Measurements from ENCODE around the gene NSDHL.

DNA sequence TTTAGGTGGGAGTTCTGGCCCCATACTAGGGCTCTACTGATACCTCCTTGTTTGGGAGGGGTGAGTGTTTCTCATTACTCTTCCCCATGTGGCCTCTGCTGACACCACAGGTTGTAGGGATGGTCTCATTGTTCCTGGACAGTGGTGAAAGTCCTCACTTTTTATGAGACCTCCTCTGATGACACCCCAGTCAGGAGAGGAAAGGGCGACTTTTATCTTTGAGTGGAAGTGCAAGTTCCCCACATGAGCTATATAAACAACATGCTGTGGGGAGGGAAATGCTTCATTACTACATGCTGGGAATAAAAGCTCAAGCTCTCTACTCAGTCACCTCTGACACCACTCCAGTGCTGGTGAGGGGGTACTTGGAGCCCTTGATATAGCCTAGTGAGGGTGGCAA lies 31.9 kb upstream of the NSDHL start:
- TF ChIP-seq, protein P1, sequence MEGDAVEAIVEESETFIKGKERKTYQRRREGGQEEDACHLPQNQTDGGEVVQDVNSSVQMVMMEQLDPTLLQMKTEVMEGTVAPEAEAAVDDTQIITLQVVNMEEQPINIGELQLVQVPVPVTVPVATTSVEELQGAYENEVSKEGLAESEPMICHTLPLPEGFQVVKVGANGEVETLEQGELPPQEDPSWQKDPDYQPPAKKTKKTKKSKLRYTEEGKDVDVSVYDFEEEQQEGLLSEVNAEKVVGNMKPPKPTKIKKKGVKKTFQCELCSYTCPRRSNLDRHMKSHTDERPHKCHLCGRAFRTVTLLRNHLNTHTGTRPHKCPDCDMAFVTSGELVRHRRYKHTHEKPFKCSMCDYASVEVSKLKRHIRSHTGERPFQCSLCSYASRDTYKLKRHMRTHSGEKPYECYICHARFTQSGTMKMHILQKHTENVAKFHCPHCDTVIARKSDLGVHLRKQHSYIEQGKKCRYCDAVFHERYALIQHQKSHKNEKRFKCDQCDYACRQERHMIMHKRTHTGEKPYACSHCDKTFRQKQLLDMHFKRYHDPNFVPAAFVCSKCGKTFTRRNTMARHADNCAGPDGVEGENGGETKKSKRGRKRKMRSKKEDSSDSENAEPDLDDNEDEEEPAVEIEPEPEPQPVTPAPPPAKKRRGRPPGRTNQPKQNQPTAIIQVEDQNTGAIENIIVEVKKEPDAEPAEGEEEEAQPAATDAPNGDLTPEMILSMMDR (conservative IDR thresholded peaks at IDR 0.05; ENCODE audit: low read depth, low read length), result no peak
- no peak for TF ChIP-seq EZH2 (IDR thresholded peaks at IDR 0.05; ENCODE audit: borderline replicate concordance, low read depth, low read length, poor library complexity, severe bottlenecking)
